ENCODE measurements around the gene AP5Z1.
A peak's percentile ranks its signal among the peaks of the same experiment; 100 is the strongest.

The AP5Z1 gene

DNA sequence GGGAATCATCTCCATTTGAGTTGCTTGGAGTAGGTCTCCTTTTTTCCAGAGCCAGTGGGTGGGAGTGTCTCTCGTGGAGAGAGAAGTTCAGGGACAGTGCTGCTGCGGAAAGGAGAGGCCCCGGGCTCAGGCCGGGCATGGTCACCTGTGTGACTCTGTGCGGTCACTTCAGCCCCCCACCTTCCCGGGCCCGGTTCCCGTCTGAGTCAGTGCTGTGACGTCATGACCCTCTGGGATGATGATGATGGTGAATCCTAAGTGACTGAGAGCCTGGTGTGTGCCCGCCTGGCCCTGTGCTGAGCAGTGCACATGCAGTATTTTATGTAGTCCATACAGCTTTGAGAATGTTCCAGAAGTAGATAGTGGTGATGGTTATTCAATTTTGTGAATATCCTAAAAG, 32.6 kb upstream of the AP5Z1 start:
- no peaks in the 10 kb centered on the region for H3K27me3 ChIP-seq
- no peak overlapping the region for H3K27ac ChIP-seq
- TF ChIP-seq, protein P1, sequence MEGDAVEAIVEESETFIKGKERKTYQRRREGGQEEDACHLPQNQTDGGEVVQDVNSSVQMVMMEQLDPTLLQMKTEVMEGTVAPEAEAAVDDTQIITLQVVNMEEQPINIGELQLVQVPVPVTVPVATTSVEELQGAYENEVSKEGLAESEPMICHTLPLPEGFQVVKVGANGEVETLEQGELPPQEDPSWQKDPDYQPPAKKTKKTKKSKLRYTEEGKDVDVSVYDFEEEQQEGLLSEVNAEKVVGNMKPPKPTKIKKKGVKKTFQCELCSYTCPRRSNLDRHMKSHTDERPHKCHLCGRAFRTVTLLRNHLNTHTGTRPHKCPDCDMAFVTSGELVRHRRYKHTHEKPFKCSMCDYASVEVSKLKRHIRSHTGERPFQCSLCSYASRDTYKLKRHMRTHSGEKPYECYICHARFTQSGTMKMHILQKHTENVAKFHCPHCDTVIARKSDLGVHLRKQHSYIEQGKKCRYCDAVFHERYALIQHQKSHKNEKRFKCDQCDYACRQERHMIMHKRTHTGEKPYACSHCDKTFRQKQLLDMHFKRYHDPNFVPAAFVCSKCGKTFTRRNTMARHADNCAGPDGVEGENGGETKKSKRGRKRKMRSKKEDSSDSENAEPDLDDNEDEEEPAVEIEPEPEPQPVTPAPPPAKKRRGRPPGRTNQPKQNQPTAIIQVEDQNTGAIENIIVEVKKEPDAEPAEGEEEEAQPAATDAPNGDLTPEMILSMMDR (IDR thresholded peaks at IDR 0.05): no peak
- H3K9me3 ChIP-seq: no peaks in the 10 kb centered on the region
- H3K36me3 ChIP-seq: peaks cover 19% of the 10 kb centered on the region
- no peak overlapping the region for H3K4me3 ChIP-seq (ENCODE audit: low read depth in 1 of 2, low read length in 1 of 2)
- peaks cover 42 to 43% of the 10 kb centered on the region in 2 experiments for H3K4me1 ChIP-seq (ENCODE audit: control insufficient read depth in 1 of 2, insufficient read depth in 1 of 2, low read depth in 1 of 2, low read length in 1 of 2)

DNA sequence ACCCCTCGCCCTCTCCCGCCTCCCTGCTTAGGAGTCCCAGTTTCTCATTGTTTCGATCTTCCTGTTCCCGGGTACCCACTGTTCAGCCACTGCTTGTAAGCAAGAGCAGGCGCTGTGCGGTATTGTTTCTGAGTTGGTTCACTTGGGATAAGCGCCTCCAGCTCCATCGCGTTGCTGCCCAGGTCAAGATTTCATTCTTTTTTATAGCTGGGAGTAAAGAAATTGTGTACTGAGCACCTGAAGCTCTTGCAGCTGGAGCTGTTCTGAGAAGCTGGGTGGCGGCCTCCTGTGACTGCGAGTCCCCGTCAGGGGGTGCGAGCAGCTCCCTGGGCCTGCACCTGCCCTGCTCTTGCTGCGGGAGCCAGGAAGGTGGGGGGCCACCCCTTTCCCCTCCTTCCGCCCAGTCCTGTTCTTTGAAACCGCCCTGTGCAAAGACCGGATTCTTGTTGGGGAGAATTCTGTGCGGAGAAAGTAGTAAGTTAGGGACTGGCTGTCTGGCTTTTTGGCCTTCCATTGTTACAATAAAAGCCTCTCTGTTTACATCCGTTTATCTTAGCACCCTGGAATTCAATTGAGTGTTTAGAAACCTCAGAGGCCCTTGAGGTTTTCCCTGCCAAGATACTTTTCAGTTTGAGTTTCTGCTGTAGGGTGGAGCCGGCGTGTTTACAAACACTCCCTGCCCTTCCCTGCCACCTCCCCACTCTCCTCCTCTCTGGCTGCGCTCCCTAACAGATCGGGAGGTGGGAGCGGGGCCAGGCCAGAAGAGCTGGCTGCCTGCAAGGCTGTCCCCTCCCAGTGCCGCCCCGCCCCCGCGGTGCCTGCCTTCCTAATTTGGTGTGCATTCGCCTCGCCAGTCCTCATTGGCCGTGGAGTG, 30.8 kb upstream of the AP5Z1 start:
- peak overlapping the region; percentile 71 to 72 for H3K4me3 ChIP-seq (ENCODE audit: low read depth in 1 of 2, low read length in 1 of 2)
- no peaks in the 10 kb centered on the region for H3K9me3 ChIP-seq
- H3K27me3 ChIP-seq: no peaks in the 10 kb centered on the region
- peak overlapping the region; percentile 90 for H3K27ac ChIP-seq
- H3K4me1 ChIP-seq (ENCODE audit: control insufficient read depth in 1 of 2, insufficient read depth in 1 of 2, low read depth in 1 of 2, low read length in 1 of 2): peaks cover 39 to 40% of the 10 kb centered on the region in 2 experiments
- H3K36me3 ChIP-seq: peaks cover 19% of the 10 kb centered on the region
- TF ChIP-seq, protein P1 (IDR thresholded peaks at IDR 0.05): no peak

DNA sequence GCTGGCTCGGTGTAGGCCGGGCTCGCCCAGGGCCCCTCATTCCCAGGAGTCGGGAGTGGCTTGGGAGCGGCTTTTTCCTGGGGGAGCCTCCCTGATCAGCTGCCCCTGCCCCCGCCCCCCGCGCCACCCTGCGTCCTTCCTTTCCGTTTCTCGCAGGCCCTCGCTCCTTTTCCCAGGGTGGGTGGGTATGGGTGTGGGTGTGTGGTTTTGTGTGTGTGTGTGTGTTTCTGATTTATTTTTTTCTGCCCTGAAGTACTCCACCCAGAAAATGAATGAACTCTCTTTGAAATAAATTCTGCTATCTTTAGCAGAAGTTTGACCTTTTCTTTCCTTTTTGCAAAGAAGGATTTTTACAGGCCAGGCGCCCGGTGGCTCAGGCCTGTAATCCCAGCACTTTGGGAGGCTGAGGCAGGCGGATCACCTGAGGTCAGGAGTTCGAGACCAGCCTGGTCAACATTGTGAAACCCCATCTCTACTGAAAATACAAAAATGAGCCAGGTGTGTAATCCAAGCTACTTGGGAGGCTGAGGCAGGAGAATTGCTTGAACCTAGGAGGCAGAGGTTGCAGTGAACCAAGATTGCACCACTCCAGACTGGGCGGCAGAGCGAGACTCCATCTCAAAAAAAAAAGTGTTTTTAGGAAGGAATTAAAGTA, 30.0 kb upstream of the AP5Z1 start:
- H3K4me3 ChIP-seq (ENCODE audit: low read depth in 1 of 2, low read length in 1 of 2): peak overlapping the region; percentile 71 to 72
- TF ChIP-seq, protein P1 (IDR thresholded peaks at IDR 0.05): no peak
- peak overlapping the region; percentile 90 for H3K27ac ChIP-seq
- peaks cover 19% of the 10 kb centered on the region for H3K36me3 ChIP-seq
- H3K4me1 ChIP-seq (ENCODE audit: control insufficient read depth in 1 of 2, insufficient read depth in 1 of 2, low read depth in 1 of 2, low read length in 1 of 2): peaks cover 39 to 40% of the 10 kb centered on the region in 2 experiments
- no peaks in the 10 kb centered on the region for H3K9me3 ChIP-seq
- H3K27me3 ChIP-seq: no peaks in the 10 kb centered on the region

DNA sequence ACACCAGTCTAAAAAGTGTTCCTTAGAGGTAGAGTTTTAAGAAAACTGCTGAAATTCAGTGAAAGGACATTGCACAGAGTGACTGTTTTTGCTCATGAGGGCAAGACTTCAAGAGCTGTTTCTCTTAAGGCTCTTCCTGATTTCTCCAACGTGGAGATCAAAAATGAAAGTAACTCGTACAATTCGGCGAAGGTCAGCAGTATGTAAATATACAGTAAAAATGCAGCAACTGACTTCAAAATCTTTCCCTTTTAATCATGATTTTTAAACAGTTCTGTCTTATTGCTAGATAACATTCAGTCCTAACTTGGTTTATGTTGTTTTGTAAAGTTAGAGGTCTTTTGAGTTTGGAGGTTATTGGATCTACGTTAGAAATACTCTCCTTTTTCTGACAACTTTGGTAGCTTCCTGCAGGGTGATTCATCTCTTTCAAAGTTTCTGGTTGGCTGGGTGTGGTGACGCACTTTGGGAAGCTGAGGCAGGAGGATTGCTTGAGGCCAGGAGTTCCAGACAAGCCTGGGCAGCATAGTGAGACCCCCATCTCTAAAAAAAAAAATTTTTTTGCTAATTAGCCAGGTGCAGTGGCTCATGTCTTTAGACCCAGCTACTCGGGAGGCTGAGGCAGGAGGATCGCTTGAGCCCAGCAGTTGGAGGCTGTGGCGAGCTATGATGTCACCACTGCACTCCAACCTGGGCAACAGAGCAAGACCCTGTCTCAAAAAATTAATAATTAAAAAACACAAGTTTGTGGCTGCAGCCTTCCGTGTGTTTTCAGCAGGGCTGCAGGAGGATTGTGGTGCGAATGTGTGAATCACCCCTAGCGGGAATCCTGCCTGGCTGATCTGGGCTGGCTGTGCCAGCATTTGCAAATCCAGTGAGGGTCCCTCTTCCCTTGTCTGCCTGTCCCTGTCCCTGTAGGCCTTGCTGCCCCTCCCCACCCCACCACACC, 29.2 kb upstream of the AP5Z1 start:
- peaks cover 39 to 40% of the 10 kb centered on the region in 2 experiments for H3K4me1 ChIP-seq (ENCODE audit: control insufficient read depth in 1 of 2, insufficient read depth in 1 of 2, low read depth in 1 of 2, low read length in 1 of 2)
- peak overlapping the region; percentile 71 to 72 for H3K4me3 ChIP-seq (ENCODE audit: low read depth in 1 of 2, low read length in 1 of 2)

More for the DNA sequence above, 29.2 kb upstream of the AP5Z1 start:
- H3K27me3 ChIP-seq: no peaks in the 10 kb centered on the region
- no peaks in the 10 kb centered on the region for H3K9me3 ChIP-seq
- H3K36me3 ChIP-seq: peaks cover 17% of the 10 kb centered on the region
- peak overlapping the region; percentile 90 for H3K27ac ChIP-seq
- TF ChIP-seq, protein P1 (IDR thresholded peaks at IDR 0.05): no peak

Measured in neutrophil (primary cell).